ENCODE measurements around the gene OSBPL3.

OSBPL3 gene

GRCh38 chr7:24842029-24842428 is 137.9 kb downstream of the OSBPL3 start:
- peak overlapping the region; percentile 62 to 67 for H3K27ac Mint-ChIP-seq
- DNase-seq: no peak
- no peak for ATAC-seq (replicated peaks)
- H3K4me3 Mint-ChIP-seq: no peak overlapping the region
- peaks cover 12 to 20% of the 10 kb centered on the region in 2 donors for H3K4me1 Mint-ChIP-seq (ENCODE audit: low read depth in 2 of 2)
- H3K9me3 Mint-ChIP-seq: no peaks in the 10 kb centered on the region
- peaks cover 24% of the 10 kb centered on the region for H3K36me3 Mint-ChIP-seq (ENCODE audit: insufficient read depth)
- no peaks in the 10 kb centered on the region for H3K27me3 Mint-ChIP-seq

DNA sequence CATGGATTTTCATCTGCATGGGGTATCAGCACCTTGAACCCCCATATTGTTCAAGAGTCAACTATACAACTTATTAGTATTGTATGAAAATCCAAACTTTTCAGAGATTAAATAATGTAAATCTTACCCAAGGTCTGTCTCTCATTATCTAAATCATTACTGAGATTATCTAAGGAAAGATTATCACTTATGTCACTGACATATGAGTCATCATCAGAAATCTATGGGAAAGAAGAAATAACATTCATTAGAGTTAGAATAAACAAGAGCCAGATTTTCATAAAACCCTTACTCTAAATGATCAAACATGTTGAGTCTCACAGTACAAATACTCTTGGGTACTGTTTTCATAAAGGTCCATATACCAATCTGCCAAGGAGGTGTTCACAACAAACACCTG is 139.4 kb downstream of the OSBPL3 start:
- H3K9me3 Mint-ChIP-seq: no peaks in the 10 kb centered on the region
- no peaks in the 10 kb centered on the region for H3K27me3 Mint-ChIP-seq
- no peak for ATAC-seq (replicated peaks)
- no peak for DNase-seq
- H3K4me3 Mint-ChIP-seq: no peak overlapping the region
- H3K4me1 Mint-ChIP-seq (ENCODE audit: low read depth in 2 of 2): peaks cover 18 to 28% of the 10 kb centered on the region in 2 donors
- no peak overlapping the region for H3K27ac Mint-ChIP-seq
- H3K36me3 Mint-ChIP-seq (ENCODE audit: insufficient read depth): peaks cover 18% of the 10 kb centered on the region

DNA sequence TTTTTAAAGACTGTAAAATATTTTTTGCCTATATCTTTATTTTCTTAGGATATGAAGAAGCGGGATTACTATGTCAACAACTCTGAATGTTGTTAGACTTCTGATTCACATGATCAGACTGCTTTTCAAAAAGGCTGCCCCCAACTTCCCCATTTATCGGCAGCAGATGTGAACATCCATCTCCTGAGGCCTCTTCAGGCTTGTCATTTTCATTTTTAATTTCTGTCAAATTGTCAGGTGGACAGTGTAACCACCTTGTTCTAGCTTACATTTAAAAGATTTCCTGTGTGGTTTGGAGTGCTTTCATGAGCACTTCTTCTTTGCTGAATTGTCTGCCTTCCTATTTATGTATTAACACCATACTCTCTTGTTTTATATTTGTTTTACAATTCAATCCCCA is 143.9 kb downstream of the OSBPL3 start:
- DNase-seq (no peak), ATAC-seq (replicated peaks) (peak; percentile 89)
- Mint-ChIP-seq H3K36me3 (ENCODE audit: insufficient read depth) (peaks cover 31% of the 10 kb centered on the region), H3K27ac (peak overlapping the region in 1 of 2 donors; percentile 84), H3K4me1 (ENCODE audit: low read depth in 2 of 2) (peaks cover 16 to 26% of the 10 kb centered on the region in 2 donors), H3K4me3 (peak overlapping the region; percentile 15 to 61), H3K9me3 (no peaks in the 10 kb centered on the region), H3K27me3 (no peaks in the 10 kb centered on the region)

GRCh38 chr7:24835643-24836042 is 144.3 kb downstream of the OSBPL3 start:
- Mint-ChIP-seq H3K9me3 (no peaks in the 10 kb centered on the region), H3K36me3 (ENCODE audit: insufficient read depth) (peaks cover 31% of the 10 kb centered on the region), H3K27me3 (no peaks in the 10 kb centered on the region), H3K4me1 (ENCODE audit: low read depth in 2 of 2) (peaks cover 16 to 26% of the 10 kb centered on the region in 2 donors), H3K4me3 (peak overlapping the region in 1 of 2 donors; percentile 61), H3K27ac (peak overlapping the region; percentile 32 to 84)
- ATAC-seq (replicated peaks): peak; percentile 32
- DNase-seq: no peak

GRCh38 chr7:24834128-24834798 is 145.7 kb downstream of the OSBPL3 start:
- DNase-seq (no peak), ATAC-seq (replicated peaks) (no peak)
- Mint-ChIP-seq H3K9me3 (no peaks in the 10 kb centered on the region), H3K36me3 (ENCODE audit: insufficient read depth) (peaks cover 27% of the 10 kb centered on the region), H3K4me3 (no peak overlapping the region), H3K27ac (peak overlapping the region; percentile 67 to 72), H3K4me1 (ENCODE audit: low read depth in 2 of 2) (peaks cover 16 to 28% of the 10 kb centered on the region in 2 donors), H3K27me3 (no peaks in the 10 kb centered on the region)

DNA sequence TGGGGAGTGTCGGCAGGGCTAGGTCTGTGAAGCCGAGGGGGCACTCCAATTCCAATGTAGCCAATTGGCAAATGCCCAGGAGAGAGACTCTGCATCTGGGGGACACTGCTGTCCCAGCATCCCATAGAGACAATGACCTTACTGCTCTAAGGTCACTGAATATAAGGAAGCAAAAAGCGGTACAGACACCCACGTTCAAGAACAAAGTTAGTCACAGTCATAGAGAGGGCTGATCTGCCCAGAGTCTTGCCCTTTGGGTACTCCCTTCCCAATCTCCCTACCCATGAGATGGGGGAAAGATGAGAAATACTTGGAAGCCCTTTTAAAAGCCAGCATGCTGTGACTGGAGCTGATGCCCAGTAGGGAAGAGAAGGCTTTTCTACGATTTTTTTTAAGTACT is 146.4 kb downstream of the OSBPL3 start:
- ATAC-seq (replicated peaks) (no peak), DNase-seq (no peak)
- Mint-ChIP-seq H3K9me3 (no peaks in the 10 kb centered on the region), H3K27me3 (no peaks in the 10 kb centered on the region), H3K27ac (peak overlapping the region; percentile 67 to 72), H3K4me3 (no peak overlapping the region), H3K36me3 (ENCODE audit: insufficient read depth) (peaks cover 26% of the 10 kb centered on the region), H3K4me1 (ENCODE audit: low read depth in 2 of 2) (peaks cover 14 to 28% of the 10 kb centered on the region in 2 donors)

DNA sequence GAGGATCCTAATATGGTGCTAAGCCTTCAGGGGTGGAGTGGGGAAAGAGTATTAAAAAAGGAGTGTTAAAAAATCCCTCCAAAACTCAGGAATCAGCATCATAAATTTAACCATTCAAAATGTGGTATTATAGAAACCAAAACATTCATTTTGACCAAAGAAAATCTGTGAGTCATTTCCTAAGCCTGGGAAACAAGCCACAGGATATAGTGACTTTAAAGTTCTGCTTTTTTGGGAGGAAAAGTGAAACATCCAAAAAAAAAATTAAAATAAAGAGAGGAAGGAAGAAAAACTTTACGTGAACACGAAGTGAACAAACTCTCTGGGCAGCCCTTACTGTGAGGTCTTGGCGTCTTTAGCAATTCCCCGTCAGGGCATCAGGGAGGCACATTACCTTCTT is 148.7 kb downstream of the OSBPL3 start:
- Mint-ChIP-seq H3K4me3 (no peak overlapping the region), H3K27ac (no peak overlapping the region), H3K4me1 (ENCODE audit: low read depth in 2 of 2) (peaks cover 22 to 33% of the 10 kb centered on the region in 2 donors), H3K36me3 (ENCODE audit: insufficient read depth) (peaks cover 22% of the 10 kb centered on the region), H3K9me3 (no peaks in the 10 kb centered on the region), H3K27me3 (no peaks in the 10 kb centered on the region)
- no peak for DNase-seq
- ATAC-seq (replicated peaks): no peak

DNA sequence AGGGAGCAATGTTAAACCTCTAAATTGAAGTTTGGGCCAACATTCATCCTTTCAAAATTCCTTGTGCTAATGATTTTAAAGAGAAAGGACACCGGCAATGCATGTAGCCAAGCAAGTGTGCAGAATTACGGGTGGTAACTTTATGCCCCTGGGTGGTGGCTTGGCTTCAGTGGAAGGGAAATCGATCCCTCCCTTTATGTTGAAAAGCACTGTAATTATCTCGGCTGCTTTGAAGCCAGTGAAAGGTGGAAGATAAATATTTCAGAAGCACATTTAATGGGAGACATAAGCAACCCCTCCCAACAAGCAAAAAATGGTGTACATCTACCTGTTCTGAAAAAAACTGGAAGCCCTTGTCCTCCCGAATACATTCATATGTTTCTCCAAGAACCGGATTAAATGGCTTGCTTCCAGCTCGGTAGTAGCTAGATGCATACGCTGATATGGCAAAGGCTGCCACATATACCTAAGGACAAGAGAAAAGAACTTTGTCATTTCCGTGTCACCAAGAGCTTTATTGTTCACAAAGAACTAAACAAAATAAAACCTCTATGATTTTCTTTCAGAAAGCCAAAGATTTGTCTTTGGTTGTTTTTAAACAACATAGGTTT is 149.4 kb downstream of the OSBPL3 start:
- Mint-ChIP-seq H3K27me3 (no peaks in the 10 kb centered on the region), H3K9me3 (no peaks in the 10 kb centered on the region), H3K27ac (no peak overlapping the region), H3K36me3 (ENCODE audit: insufficient read depth) (peaks cover 22% of the 10 kb centered on the region), H3K4me3 (no peak overlapping the region), H3K4me1 (ENCODE audit: low read depth in 2 of 2) (peaks cover 24 to 34% of the 10 kb centered on the region in 2 donors)
- DNase-seq (no peak), ATAC-seq (replicated peaks) (no peak)

DNA sequence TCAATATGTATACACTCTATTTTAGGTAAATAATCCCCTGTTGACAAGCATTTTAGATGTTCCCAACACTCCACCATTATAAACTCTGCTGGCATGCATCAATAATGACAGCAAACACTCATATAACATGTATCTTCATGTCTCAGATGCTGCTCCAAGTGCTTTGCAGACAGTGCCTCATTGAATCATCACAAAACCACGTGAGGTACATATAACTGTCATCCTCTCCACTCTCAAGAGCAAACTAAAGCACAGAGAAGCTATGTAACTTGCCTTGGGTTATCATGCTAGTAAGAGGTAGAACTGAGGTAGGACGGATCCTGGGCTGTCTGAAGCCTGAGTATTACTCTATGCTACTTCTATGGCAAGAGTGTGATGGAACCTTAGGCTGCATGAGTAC is 150.2 kb downstream of the OSBPL3 start:
- DNase-seq (no peak), ATAC-seq (replicated peaks) (no peak)
- Mint-ChIP-seq H3K4me3 (no peak overlapping the region), H3K9me3 (no peaks in the 10 kb centered on the region), H3K27ac (peak overlapping the region in 1 of 2 donors; percentile 85), H3K27me3 (no peaks in the 10 kb centered on the region), H3K4me1 (ENCODE audit: low read depth in 2 of 2) (peaks cover 31 to 38% of the 10 kb centered on the region in 2 donors), H3K36me3 (ENCODE audit: insufficient read depth) (peaks cover 22% of the 10 kb centered on the region)

DNA sequence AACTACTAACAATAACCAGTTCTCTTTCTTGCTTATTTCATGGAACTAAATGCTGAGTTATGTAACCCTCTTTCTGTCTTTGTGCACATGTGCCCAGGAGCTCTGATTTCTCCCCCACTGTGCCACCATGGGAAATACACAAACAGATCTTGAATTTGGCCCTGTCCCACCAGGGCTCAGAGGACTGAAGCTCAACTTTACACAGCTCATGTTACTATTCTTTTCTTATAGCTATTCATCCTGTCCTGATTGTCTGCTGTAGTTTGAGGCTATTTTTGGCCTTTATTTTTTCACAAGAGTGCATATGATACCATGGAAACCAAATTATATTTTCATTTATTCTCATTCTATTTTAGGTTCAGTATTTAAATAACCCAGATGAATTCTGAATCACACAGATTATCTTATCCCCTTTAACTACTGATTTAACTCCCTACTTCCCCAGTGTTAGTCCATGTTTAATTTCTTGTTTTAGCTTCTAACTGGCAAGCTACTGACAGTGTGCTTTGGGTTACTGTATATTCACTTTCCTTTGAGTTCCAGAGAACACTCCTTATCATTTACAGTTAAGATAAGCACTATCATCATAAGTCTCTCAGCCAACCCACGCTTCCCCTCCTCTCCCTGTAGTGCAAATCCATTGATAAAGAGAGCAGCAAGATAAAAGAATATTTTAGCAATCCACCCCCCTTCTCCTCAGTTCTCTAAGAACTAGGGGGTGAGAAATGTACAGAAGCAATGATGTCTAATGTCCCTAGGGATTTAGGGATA is 150.9 kb downstream of the OSBPL3 start:
- peaks cover 35 to 43% of the 10 kb centered on the region in 2 donors for H3K4me1 Mint-ChIP-seq (ENCODE audit: low read depth in 2 of 2)
- H3K27me3 Mint-ChIP-seq: no peaks in the 10 kb centered on the region
- DNase-seq (no peak), ATAC-seq (replicated peaks) (no peak)
- H3K27ac Mint-ChIP-seq: peak overlapping the region in 1 of 2 donors; percentile 85
- H3K36me3 Mint-ChIP-seq (ENCODE audit: insufficient read depth): peaks cover 20% of the 10 kb centered on the region
- no peak overlapping the region for H3K4me3 Mint-ChIP-seq
- no peaks in the 10 kb centered on the region for H3K9me3 Mint-ChIP-seq

- ATAC-seq (replicated peaks) (no peak), DNase-seq (no peak)
- H3K27me3 Mint-ChIP-seq: no peaks in the 10 kb centered on the region
- H3K9me3 Mint-ChIP-seq: no peaks in the 10 kb centered on the region
- peak overlapping the region; percentile 85 to 95 for H3K27ac Mint-ChIP-seq
- no peak overlapping the region for H3K4me3 Mint-ChIP-seq
- H3K36me3 Mint-ChIP-seq (ENCODE audit: insufficient read depth): peaks cover 11% of the 10 kb centered on the region
- H3K4me1 Mint-ChIP-seq (ENCODE audit: low read depth in 2 of 2): peaks cover 35 to 43% of the 10 kb centered on the region in 2 donors
These were observed 152.4 kb downstream of the OSBPL3 start for GRCh38 chr7:24827589-24827988.

GRCh38 chr7:24827027-24827426 is 153.0 kb downstream of the OSBPL3 start:
- peaks cover 35 to 43% of the 10 kb centered on the region in 2 donors for H3K4me1 Mint-ChIP-seq (ENCODE audit: low read depth in 2 of 2)
- DNase-seq (no peak), ATAC-seq (replicated peaks) (no peak)
- H3K9me3 Mint-ChIP-seq: no peaks in the 10 kb centered on the region
- no peaks in the 10 kb centered on the region for H3K27me3 Mint-ChIP-seq
- H3K36me3 Mint-ChIP-seq (ENCODE audit: insufficient read depth): peaks cover 7% of the 10 kb centered on the region
- peak overlapping the region; percentile 85 to 95 for H3K27ac Mint-ChIP-seq
- H3K4me3 Mint-ChIP-seq: peak overlapping the region; percentile 68 to 74

DNA sequence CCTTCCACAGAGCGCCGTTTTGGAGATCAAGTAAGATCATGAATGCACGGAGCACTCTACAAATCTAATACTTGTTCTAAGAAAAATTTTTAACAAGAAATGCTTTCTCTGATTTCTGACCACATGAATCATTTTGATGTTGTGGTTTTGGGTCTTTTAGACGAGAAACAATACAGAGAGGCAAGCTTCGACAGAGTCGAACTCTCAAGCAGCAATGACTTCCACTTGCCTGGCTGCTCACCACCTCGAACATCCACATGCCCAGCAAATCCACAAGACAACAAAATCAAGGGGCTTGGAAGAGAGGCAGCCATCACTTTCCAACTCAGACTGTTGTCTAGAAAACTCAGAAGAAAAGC is 153.3 kb downstream of the OSBPL3 start:
- DNase-seq: no peak

More for the DNA sequence above, 153.3 kb downstream of the OSBPL3 start:
- Mint-ChIP-seq H3K9me3 (no peaks in the 10 kb centered on the region), H3K27ac (peak overlapping the region; percentile 85 to 95), H3K36me3 (ENCODE audit: insufficient read depth) (peaks cover 3% of the 10 kb centered on the region), H3K27me3 (no peaks in the 10 kb centered on the region), H3K4me1 (ENCODE audit: low read depth in 2 of 2) (peaks cover 39 to 47% of the 10 kb centered on the region in 2 donors), H3K4me3 (peak overlapping the region; percentile 68 to 74)
- peak; percentile 61 for ATAC-seq (replicated peaks)
